OCI-LY1 (cell line): ENCODE data around the gene SMAP1.

Experiments
- H2AFZ ChIP-seq: fragments of 200-600 bp; sonication (generic), shearing (Covaris generic); 2 replicates; pipeline ENCODE4 v1.6.0; 2014; ENCODE audit warnings: antibody characterized with exemption, mild to moderate bottlenecking, low read length
- H3F3A ChIP-seq: fragments of 200-600 bp; sonication (generic), shearing (Covaris generic); 2 replicates; pipeline ENCODE4 v1.6.0; 2014; ENCODE audit warnings: mild to moderate bottlenecking, antibody characterized with exemption, low read length, moderate library complexity; ENCODE audit not compliant: insufficient read depth
- H3K27ac ChIP-seq: fragments of 200-600 bp; sonication (generic); 2 replicates; pipeline ENCODE4 v1.5.1; 2014; ENCODE audit warnings: low read length, mixed run types, mild to moderate bottlenecking, low read depth; ENCODE audit not compliant: poor library complexity, severe bottlenecking
- H3K27me3 ChIP-seq: fragments of 200-600 bp; sonication (generic); 2 replicates; pipeline ENCODE4 v1.6.0; 2014; ENCODE audit warnings: antibody characterized with exemption, mild to moderate bottlenecking, low read length, moderate library complexity; ENCODE audit not compliant: insufficient read depth
- H3K36me3 ChIP-seq: fragments of 200-600 bp; sonication (generic); 2 replicates; pipeline ENCODE4 v1.6.1; 2014; ENCODE audit warnings: mild to moderate bottlenecking, antibody characterized with exemption, low read length, moderate library complexity, mixed read lengths; ENCODE audit not compliant: insufficient read depth
- H3K4me1 ChIP-seq: fragments of 200-600 bp; sonication (generic); 2 replicates; pipeline ENCODE4 v1.5.1; 2014; ENCODE audit warnings: mild to moderate bottlenecking, low read length, moderate library complexity; ENCODE audit not compliant: insufficient read depth, severe bottlenecking
- H3K4me2 ChIP-seq: fragments of 200-600 bp; sonication (generic), shearing (Covaris generic); 2 replicates; pipeline ENCODE4 v1.6.1; 2014; ENCODE audit warnings: low read length
- H3K4me3 ChIP-seq: fragments of 200-600 bp; sonication (generic); 2 replicates; pipeline ENCODE4 v1.5.1; 2014; ENCODE audit warnings: low read length, low read depth, mild to moderate bottlenecking, mixed read lengths; ENCODE audit not compliant: poor library complexity, severe bottlenecking
- H3K79me2 ChIP-seq: fragments of 200-600 bp; shearing (Covaris generic); 2 replicates; pipeline ENCODE4 v1.6.1; 2016; ENCODE audit warnings: mixed run types, low read length, mixed read lengths; ENCODE audit not compliant: insufficient read depth
- H3K9ac ChIP-seq: fragments of 200-600 bp; sonication (generic), shearing (Covaris generic); 2 replicates; pipeline ENCODE4 v1.6.1; 2014; ENCODE audit warnings: mild to moderate bottlenecking, low read length, mixed read lengths
- H3K9me2 ChIP-seq: fragments of 200-600 bp; sonication (generic), shearing (Covaris generic); 2 replicates; pipeline ENCODE4 v1.6.1; 2014; ENCODE audit warnings: low read depth, mild to moderate bottlenecking, low read length, mixed read lengths
- H3K9me3 ChIP-seq: fragments of 200-600 bp; shearing (Covaris generic); 2 replicates; pipeline ENCODE4 v1.6.1; 2014; ENCODE audit warnings: low read length, mixed read lengths
- H4K20me1 ChIP-seq: fragments of 200-600 bp; sonication (generic), shearing (Covaris generic); 2 replicates; pipeline ENCODE4 v1.6.0; 2016; ENCODE audit warnings: mild to moderate bottlenecking, low read length; ENCODE audit not compliant: insufficient read depth
- EZH2 ChIP-seq: fragments of 200-600 bp; sonication (generic), shearing (Covaris generic); IDR thresholded peaks from 2 replicates; pipeline ENCODE4 v1.8.0; 2017; ENCODE audit warnings: borderline replicate concordance, mixed run types, mild to moderate bottlenecking, antibody characterized with exemption, low read length, moderate library complexity, mixed read lengths
- TF ChIP-seq, protein P1 (sequence below): fragments of 200-600 bp; sonication (generic), shearing (Covaris generic); IDR thresholded peaks from 2 replicates; pipeline ENCODE4 v1.5.1; 2017; ENCODE audit warnings: mild to moderate bottlenecking, antibody characterized with exemption, low read length, moderate library complexity, mixed read lengths

The SMAP1 gene

DNA sequence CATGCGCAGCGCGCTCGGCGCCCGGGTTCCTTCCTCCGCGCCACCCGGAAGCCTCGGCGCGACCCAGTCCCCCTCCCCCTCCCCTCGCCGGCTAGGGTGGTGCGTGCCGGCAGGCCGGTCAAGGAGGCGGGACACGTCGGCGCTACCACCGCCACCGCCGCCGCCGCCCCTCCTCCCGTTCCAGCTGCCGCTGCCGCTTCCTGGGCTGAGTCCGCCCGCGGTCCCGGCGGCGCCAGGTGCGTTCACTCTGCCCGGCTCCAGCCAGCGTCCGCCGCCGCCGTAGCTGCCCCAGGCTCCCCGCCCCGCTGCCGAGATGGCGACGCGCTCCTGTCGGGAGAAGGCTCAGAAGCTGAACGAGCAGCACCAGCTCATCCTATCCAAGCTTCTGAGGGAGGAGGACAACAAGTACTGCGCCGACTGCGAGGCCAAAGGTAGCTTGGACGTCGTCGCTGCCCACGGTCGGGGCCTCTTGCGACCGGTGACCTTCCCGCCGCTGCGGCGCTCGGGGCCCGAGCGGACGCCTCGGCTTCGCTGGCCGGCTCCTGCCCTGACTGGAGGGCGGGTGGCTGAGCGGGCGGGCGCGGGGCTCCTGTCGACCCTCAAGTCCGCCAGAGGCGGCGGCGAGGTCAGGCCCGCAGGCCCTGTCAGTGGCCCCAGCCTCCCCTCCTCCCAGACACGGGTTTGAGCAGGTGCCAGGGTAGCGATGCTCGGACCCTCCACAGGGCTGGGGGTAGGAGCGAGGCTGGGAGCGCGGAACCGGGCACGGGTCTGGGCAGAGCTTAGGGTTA is at the start of gene SMAP1:
TSS of gene SMAP1 (plus strand) at position 173 of the 788 bp plus-strand sequence. CDS start at position 314, 141 bp downstream.
- H3K9ac ChIP-seq: peak within 1 kb of the TSS; percentile 80

DNA sequence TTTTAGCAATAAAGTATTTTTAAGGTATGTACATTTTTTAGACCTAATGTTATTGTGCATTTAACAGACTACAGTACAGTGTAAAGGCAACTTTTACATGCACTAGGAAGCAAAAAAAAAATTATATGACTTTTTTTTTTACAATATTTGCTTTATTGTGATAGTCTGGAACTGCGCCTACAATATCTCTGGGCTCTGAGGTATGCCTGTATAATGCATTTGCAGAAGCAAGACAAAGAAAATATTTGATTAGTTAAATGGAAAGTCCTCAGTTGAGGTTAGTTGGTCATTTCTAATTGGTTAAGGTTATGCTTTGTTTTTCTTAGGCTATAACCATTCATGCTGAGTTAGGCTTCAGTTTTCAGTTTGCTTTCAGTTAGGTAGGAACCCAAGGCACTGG is 46.9 kb upstream of the SMAP1 start:
- no peaks in the 10 kb centered on the region for H3K27me3 ChIP-seq
- no peak overlapping the region for H3K9ac ChIP-seq
- TF ChIP-seq EZH2: no peak
- TF ChIP-seq, protein P1, sequence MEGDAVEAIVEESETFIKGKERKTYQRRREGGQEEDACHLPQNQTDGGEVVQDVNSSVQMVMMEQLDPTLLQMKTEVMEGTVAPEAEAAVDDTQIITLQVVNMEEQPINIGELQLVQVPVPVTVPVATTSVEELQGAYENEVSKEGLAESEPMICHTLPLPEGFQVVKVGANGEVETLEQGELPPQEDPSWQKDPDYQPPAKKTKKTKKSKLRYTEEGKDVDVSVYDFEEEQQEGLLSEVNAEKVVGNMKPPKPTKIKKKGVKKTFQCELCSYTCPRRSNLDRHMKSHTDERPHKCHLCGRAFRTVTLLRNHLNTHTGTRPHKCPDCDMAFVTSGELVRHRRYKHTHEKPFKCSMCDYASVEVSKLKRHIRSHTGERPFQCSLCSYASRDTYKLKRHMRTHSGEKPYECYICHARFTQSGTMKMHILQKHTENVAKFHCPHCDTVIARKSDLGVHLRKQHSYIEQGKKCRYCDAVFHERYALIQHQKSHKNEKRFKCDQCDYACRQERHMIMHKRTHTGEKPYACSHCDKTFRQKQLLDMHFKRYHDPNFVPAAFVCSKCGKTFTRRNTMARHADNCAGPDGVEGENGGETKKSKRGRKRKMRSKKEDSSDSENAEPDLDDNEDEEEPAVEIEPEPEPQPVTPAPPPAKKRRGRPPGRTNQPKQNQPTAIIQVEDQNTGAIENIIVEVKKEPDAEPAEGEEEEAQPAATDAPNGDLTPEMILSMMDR: no peak
- H3K9me3 ChIP-seq: no peaks in the 10 kb centered on the region
- no peaks in the 10 kb centered on the region for H4K20me1 ChIP-seq
- H3K9me2 ChIP-seq: no peaks in the 10 kb centered on the region
- no peaks in the 10 kb centered on the region for H3K79me2 ChIP-seq
- no peak overlapping the region for H3K4me3 ChIP-seq
- no peak overlapping the region for H2AFZ ChIP-seq
- no peaks in the 10 kb centered on the region for H3K36me3 ChIP-seq
- no peaks in the 10 kb centered on the region for H3K4me1 ChIP-seq
- no peak overlapping the region for H3K4me2 ChIP-seq
- no peaks in the 10 kb centered on the region for H3F3A ChIP-seq
- no peak overlapping the region for H3K27ac ChIP-seq

More for the DNA sequence above, at the start of gene SMAP1:
- Histone ChIP-seq H3K27ac (peak within 1 kb of the TSS; percentile 5), H3F3A (no peaks in the 10 kb centered on the region), H3K9me3 (no peaks in the 10 kb centered on the region), H3K27me3 (no peaks in the 10 kb centered on the region), H3K36me3 (no peaks in the 10 kb centered on the region), H3K9me2 (no peaks in the 10 kb centered on the region), H4K20me1 (no peaks in the 10 kb centered on the region; the same call in 1 of the 2 replicates), H3K4me2 (peak within 1 kb of the TSS; percentile 87), H3K4me3 (peak within 1 kb of the TSS; percentile 80), H3K4me1 (peaks cover 19% of the 10 kb centered on the region), H2AFZ (peak within 1 kb of the TSS; percentile 25), H3K79me2 (no peaks in the 10 kb centered on the region)
- TF ChIP-seq EZH2: no peak
- TF ChIP-seq, protein P1: no peak

DNA sequence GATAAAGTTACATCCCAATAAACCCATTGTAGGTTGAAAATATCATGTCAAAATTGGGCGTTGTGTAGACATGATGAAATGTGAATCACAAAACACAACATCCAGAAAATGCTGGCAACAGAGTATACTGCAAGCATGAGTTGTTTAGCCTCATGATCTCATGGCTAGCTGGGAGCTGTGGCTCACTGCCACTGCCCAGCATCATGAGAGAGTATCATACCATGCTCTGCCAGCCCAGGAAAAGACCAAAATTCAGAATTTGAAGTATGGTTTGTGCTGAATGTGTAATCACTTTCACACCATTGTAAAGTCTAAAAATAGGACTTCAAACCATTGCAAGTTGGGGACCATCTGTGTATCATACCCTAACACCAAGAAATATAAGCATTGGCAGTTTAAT is 45.2 kb upstream of the SMAP1 start:
- Histone ChIP-seq H3K9ac (no peak overlapping the region), H3K79me2 (no peaks in the 10 kb centered on the region), H3K4me1 (no peaks in the 10 kb centered on the region), H3K4me2 (no peak overlapping the region), H3K27me3 (no peaks in the 10 kb centered on the region), H2AFZ (no peak overlapping the region), H3K36me3 (no peaks in the 10 kb centered on the region), H4K20me1 (no peaks in the 10 kb centered on the region), H3K9me3 (no peaks in the 10 kb centered on the region), H3K9me2 (no peaks in the 10 kb centered on the region), H3K4me3 (no peak overlapping the region), H3F3A (no peaks in the 10 kb centered on the region), H3K27ac (no peak overlapping the region)
- TF ChIP-seq, protein P1: no peak
- no peak for TF ChIP-seq EZH2
